PC-9 (cell line): ENCODE measurements around the gene C3orf33. TPM values are rescaled to one million over a fixed set of nuclear protein-coding genes. Genes with fewer than 3 reads are reported as not detected.

Experiments
- BruUV-seq: library from RNA; stranded (reverse); fragments of 400-500 nt; replicated peaks from 2 replicates; lab custom pipeline; 2021; lab: Mats Ljungman, UMichigan
- CTCF ChIA-PET: fragments of 300-600 bp; sonication (Branson Sonifier 250); formaldehyde crosslinking; loops from one replicate; lab custom pipeline; 2022; ENCODE audit warnings: antibody characterized with exemption; lab: Charles Lee
- POLR2A ChIA-PET: fragments of 300-600 bp; sonication (Branson Sonifier 250); formaldehyde crosslinking; loops from one replicate; lab custom pipeline; 2022; ENCODE audit warnings: antibody characterized with exemption; ENCODE audit not compliant: unreplicated experiment; lab: Charles Lee
- DNase-seq, 2 experiments: peaks; one replicate each; pipeline versions ENCODE4 v3.0.0 to v3.0.0-alpha.2; 2015 to 2022; ENCODE audit warnings: mixed read lengths in 1 of 2
- H2AFZ ChIP-seq: fragments of 200-600 bp; sonication (generic); 2 replicates; pipeline ENCODE4 v1.8.1; 2017; ENCODE audit warnings: antibody characterized with exemption
- H3F3A ChIP-seq: fragments of 200-600 bp; sonication (generic); 2 replicates; pipeline ENCODE4 v1.8.1; 2017; ENCODE audit warnings: antibody characterized with exemption, mild to moderate bottlenecking, low read depth; ENCODE audit not compliant: insufficient read depth
- H3K27ac ChIP-seq: fragments of 200-600 bp; sonication (generic); 2 replicates; pipeline ENCODE4 v1.6.1; 2016; ENCODE audit warnings: mixed run types
- H3K27me3 ChIP-seq: fragments of 200-600 bp; sonication (generic); 2 replicates; pipeline ENCODE4 v1.6.1; 2016; ENCODE audit warnings: low read depth, mixed run types; ENCODE audit not compliant: insufficient read depth
- H3K36me3 ChIP-seq: fragments of 200-600 bp; sonication (generic); 2 replicates; pipeline ENCODE4 v1.6.1; 2016; ENCODE audit warnings: low read depth, mixed run types
- H3K4me1 ChIP-seq: fragments of 200-600 bp; sonication (generic); replicated peaks from 2 replicates; pipeline ENCODE4 v1.6.1; 2016; ENCODE audit warnings: mixed run types; ENCODE audit not compliant: insufficient read depth
- H3K4me2 ChIP-seq: fragments of 200-600 bp; sonication (generic); 2 replicates; pipeline ENCODE4 v1.6.1; 2017; ENCODE audit warnings: mixed run types
- H3K4me3 ChIP-seq: fragments of 200-600 bp; sonication (generic); 2 replicates; pipeline ENCODE4 v1.6.1; 2016; ENCODE audit warnings: mixed run types
- H3K79me2 ChIP-seq: fragments of 200-600 bp; sonication (generic); 2 replicates; pipeline ENCODE4 v1.6.1; 2017; ENCODE audit warnings: low read depth, mixed run types
- H3K9me2 ChIP-seq: fragments of 200-600 bp; sonication (generic); 2 replicates; pipeline ENCODE4 v1.8.1; 2017; ENCODE audit warnings: mild to moderate bottlenecking; ENCODE audit not compliant: insufficient read depth
- H3K9me3 ChIP-seq: fragments of 200-600 bp; sonication (generic); 2 replicates; pipeline ENCODE4 v1.8.1; 2016; ENCODE audit warnings: low read depth; ENCODE audit not compliant: insufficient read depth
- H4K20me1 ChIP-seq: fragments of 200-600 bp; sonication (generic); 2 replicates; pipeline ENCODE4 v1.8.1; 2017; ENCODE audit not compliant: insufficient read depth
- EZH2 ChIP-seq: fragments of 200-600 bp; sonication (generic); IDR thresholded peaks from 2 replicates; pipeline ENCODE4 v1.8.0; 2017; ENCODE audit warnings: antibody characterized with exemption, low read depth
- intact Hi-C: fragments of 100-400 bp; cut with micrococcal nuclease; formaldehyde crosslinking; loops from one replicate; pipeline ENCODE4 v1.10.0; 2022; ENCODE audit not compliant: unreplicated experiment
- total RNA-seq: library from RNA; stranded (reverse); gene quantifications from 2 replicates; pipeline ENCODE4 v1.2.3, GENCODE V29; 2021
- TF ChIP-seq, protein P1 (sequence below): fragments of 200-600 bp; sonication (generic); conservative IDR thresholded peaks from 2 replicates; pipeline ENCODE4 v1.6.1; 2017; ENCODE audit warnings: mixed run types, antibody characterized with exemption, mild to moderate bottlenecking, moderate library complexity

The C3orf33 gene
- total RNA-seq, 1 experiment from 2014 or later: 1.1 TPM

DNA sequence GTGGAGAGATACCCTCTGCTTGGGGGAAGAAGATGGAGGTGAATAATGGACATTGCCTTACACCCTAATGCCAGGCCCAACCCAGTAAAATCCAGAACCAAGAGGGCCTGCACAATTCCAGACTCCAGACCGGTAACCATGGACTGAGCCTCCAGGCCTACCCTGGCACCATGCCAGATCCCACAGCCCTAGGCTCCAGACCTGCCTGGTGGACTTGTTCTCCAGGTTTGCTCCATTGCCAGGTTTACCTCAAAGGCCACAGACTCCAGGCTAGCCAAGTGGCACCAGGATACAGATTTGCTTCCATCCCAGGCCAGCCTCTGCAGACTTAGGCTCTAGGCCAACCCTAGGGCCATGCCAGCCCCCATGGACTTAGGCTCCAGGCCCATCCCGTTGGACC is 75.2 kb downstream of the C3orf33 start:
- H3K27me3 ChIP-seq: no peaks in the 10 kb centered on the region
- peak; percentile 34 to 49 for DNase-seq
- H3K4me3 ChIP-seq: no peak overlapping the region
- no peaks in the 10 kb centered on the region for H3K79me2 ChIP-seq
- BruUV-seq: no TSS peak
- no peak overlapping the region for H3K4me2 ChIP-seq
- peaks cover 19% of the 10 kb centered on the region for H3K4me1 ChIP-seq
- intact Hi-C loops: no loop called here
- H3K9me3 ChIP-seq: no peaks in the 10 kb centered on the region
- H3K9me2 ChIP-seq: no peaks in the 10 kb centered on the region
- ChIA-PET POLR2A (no interaction called here), CTCF (no interaction called here)
- H3F3A ChIP-seq: no peaks in the 10 kb centered on the region; the same call in 1 of the 2 replicates
- no peak overlapping the region for H2AFZ ChIP-seq
- TF ChIP-seq, protein P1, sequence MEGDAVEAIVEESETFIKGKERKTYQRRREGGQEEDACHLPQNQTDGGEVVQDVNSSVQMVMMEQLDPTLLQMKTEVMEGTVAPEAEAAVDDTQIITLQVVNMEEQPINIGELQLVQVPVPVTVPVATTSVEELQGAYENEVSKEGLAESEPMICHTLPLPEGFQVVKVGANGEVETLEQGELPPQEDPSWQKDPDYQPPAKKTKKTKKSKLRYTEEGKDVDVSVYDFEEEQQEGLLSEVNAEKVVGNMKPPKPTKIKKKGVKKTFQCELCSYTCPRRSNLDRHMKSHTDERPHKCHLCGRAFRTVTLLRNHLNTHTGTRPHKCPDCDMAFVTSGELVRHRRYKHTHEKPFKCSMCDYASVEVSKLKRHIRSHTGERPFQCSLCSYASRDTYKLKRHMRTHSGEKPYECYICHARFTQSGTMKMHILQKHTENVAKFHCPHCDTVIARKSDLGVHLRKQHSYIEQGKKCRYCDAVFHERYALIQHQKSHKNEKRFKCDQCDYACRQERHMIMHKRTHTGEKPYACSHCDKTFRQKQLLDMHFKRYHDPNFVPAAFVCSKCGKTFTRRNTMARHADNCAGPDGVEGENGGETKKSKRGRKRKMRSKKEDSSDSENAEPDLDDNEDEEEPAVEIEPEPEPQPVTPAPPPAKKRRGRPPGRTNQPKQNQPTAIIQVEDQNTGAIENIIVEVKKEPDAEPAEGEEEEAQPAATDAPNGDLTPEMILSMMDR: no peak
- no peak for TF ChIP-seq EZH2
- no peaks in the 10 kb centered on the region for H4K20me1 ChIP-seq
- no peaks in the 10 kb centered on the region for H3K36me3 ChIP-seq
- no peak overlapping the region for H3K27ac ChIP-seq

DNA sequence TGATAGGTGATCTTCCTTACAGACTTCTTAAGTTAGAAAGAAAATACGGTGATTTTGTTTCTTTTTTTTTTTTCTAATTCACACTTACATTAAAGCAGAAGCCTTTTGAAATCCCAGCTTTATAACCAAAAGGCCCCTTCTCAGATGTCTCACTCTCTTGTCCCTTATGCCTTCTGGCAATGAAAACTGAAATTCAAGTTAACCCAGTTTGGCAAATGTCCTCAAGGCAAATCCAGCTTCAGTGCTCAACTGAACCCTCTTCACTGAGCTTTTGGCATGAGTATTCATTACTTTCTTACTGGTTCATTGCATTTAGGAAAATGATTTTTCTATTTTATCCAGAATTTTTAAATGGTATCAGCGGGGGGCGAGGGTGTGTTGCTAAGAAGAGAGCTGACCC is 78.2 kb downstream of the C3orf33 start:
- Histone ChIP-seq H3K4me1 (peaks cover 19% of the 10 kb centered on the region), H3F3A (no peaks in the 10 kb centered on the region; the same call in 1 of the 2 replicates), H3K4me3 (no peak overlapping the region), H3K79me2 (no peaks in the 10 kb centered on the region), H3K27ac (no peak overlapping the region), H3K4me2 (peak overlapping the region; percentile 42), H3K36me3 (no peaks in the 10 kb centered on the region), H3K9me2 (no peaks in the 10 kb centered on the region), H4K20me1 (no peaks in the 10 kb centered on the region), H2AFZ (peak overlapping the region; percentile 57; the same call in 1 of the 2 replicates), H3K27me3 (no peaks in the 10 kb centered on the region), H3K9me3 (no peaks in the 10 kb centered on the region)
- BruUV-seq: no TSS peak
- peak; percentile 25 to 72 for DNase-seq
- POLR2A ChIA-PET: no interaction called here
- intact Hi-C loops: no loop called here
- TF ChIP-seq, protein P1: no peak
- no peak for TF ChIP-seq EZH2
- CTCF ChIA-PET: interaction anchor here (1.3 kb wide), 1 partner anchor 26 kb away, joined by 5 read pairs; no protein-coding TSS in a partner anchor

DNA sequence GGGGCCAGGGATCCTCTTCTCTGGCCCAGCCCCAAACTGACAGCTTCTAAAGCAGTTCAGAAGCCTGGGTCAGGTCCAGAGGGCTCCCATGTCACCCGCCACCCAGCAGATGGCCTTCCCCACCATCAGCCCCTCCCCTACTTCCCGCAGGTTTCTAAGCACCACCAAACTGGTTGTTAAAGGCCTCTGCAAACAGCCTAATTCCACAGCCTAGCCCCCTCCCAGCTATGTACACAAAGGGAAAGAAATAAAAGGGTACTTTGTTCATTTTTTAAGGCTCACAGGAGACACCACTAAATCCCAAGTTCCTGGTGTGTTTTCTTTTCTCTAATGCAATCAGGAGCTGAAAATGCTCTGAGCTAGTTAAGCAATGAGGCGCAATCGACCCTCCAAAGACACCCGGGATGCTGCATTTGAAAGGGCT is 91.8 kb downstream of the C3orf33 start:
- Histone ChIP-seq H3K27me3 (no peaks in the 10 kb centered on the region), H3K4me2 (no peak overlapping the region), H4K20me1 (no peaks in the 10 kb centered on the region), H2AFZ (no peak overlapping the region), H3K36me3 (no peaks in the 10 kb centered on the region), H3F3A (no peaks in the 10 kb centered on the region), H3K4me1 (no peaks in the 10 kb centered on the region), H3K4me3 (no peak overlapping the region), H3K9me3 (0 out of 2 replicates have a peak, but pooled peaks cover 5% of the 10 kb centered on the region), H3K27ac (no peak overlapping the region), H3K79me2 (no peaks in the 10 kb centered on the region), H3K9me2 (no peaks in the 10 kb centered on the region; the same call in 1 of the 2 replicates)
- no peak for TF ChIP-seq EZH2
- TF ChIP-seq, protein P1: no peak
- BruUV-seq: no TSS peak
- CTCF ChIA-PET: interaction anchor here (0.6 kb wide), 1 partner anchor 448 kb away, joined by 5 read pairs; no protein-coding TSS in a partner anchor
- intact Hi-C loops: no loop called here
- no peak for DNase-seq
- POLR2A ChIA-PET: no interaction called here

Other genes with a start within 250 kb of the C3orf33 start
- gene PLCH1, start 61.2 kb downstream of the C3orf33 start, total RNA-seq: 0.73 and 1.4 TPM in 2 replicates
- 22.4 and 28.6 TPM in 2 replicates for gene SLC33A1, start 48.1 kb upstream of the C3orf33 start, total RNA-seq
- gene GMPS, start 64.4 kb upstream of the C3orf33 start, total RNA-seq: 116 and 139 TPM in 2 replicates